ENCODE data around the gene BCKDHA.
A peak's percentile ranks its signal among the peaks of the same experiment; 100 is the strongest.

BCKDHA gene

GRCh38 chr19:41436674-41436951 lies 39.0 kb downstream of the BCKDHA start:
- H3K36me3 ChIP-seq (ENCODE audit: low read depth) = peaks cover 20% of the 10 kb centered on the region
- peaks cover 3% of the 10 kb centered on the region for H3K4me1 ChIP-seq (ENCODE audit: insufficient read depth, poor library complexity, severe bottlenecking)
- no peak for TF ChIP-seq CTCF (IDR thresholded peaks at IDR 0.05; ENCODE audit: poor library complexity, severe bottlenecking)
- DNase-seq (ENCODE audit: low spot score) (no peak), ATAC-seq (ENCODE audit: low read depth) (no peak)
- H3K27me3 ChIP-seq (ENCODE audit: insufficient read depth, poor library complexity, severe bottlenecking) = no peaks in the 10 kb centered on the region
- no peaks in the 10 kb centered on the region for H3K9me3 ChIP-seq (ENCODE audit: severe bottlenecking)
- no peak overlapping the region for H3K4me3 ChIP-seq (ENCODE audit: severe bottlenecking)
- no peak overlapping the region for H3K27ac ChIP-seq (ENCODE audit: poor library complexity, severe bottlenecking)

- H3K27me3 ChIP-seq (ENCODE audit: insufficient read depth, poor library complexity, severe bottlenecking) = no peaks in the 10 kb centered on the region
- TF ChIP-seq CTCF (IDR thresholded peaks at IDR 0.05; ENCODE audit: poor library complexity, severe bottlenecking) = no peak
- no peak overlapping the region for H3K27ac ChIP-seq (ENCODE audit: poor library complexity, severe bottlenecking)
- ATAC-seq (ENCODE audit: low read depth) = no peak
- peaks cover 7% of the 10 kb centered on the region for H3K4me1 ChIP-seq (ENCODE audit: insufficient read depth, poor library complexity, severe bottlenecking)
- H3K9me3 ChIP-seq (ENCODE audit: severe bottlenecking) = no peaks in the 10 kb centered on the region
- no peak overlapping the region for H3K4me3 ChIP-seq (ENCODE audit: severe bottlenecking)
- DNase-seq (ENCODE audit: low spot score) = no peak
- peaks cover 13% of the 10 kb centered on the region for H3K36me3 ChIP-seq (ENCODE audit: low read depth)
These were observed 40.4 kb downstream of the BCKDHA start for GRCh38 chr19:41437944-41438574.

GRCh38 chr19:41439441-41440222 lies 42.0 kb downstream of the BCKDHA start, which contains the start of gene DMAC2:
Gene DMAC2 (minus strand): TSS chr19:41439912. CDS start chr19:41439899, 13 bp downstream.
- H3K27me3 ChIP-seq (ENCODE audit: insufficient read depth, poor library complexity, severe bottlenecking) = no peaks in the 10 kb centered on the region
- H3K27ac ChIP-seq (ENCODE audit: poor library complexity, severe bottlenecking) = peak within 1 kb of the TSS; percentile 61
- peaks cover 7% of the 10 kb centered on the region for H3K4me1 ChIP-seq (ENCODE audit: insufficient read depth, poor library complexity, severe bottlenecking)
- peaks cover 13% of the 10 kb centered on the region for H3K36me3 ChIP-seq (ENCODE audit: low read depth)
- peak within 1 kb of the TSS; percentile 64 for H3K4me3 ChIP-seq (ENCODE audit: severe bottlenecking)
- no peaks in the 10 kb centered on the region for H3K9me3 ChIP-seq (ENCODE audit: severe bottlenecking)
- peak; percentile 80 for TF ChIP-seq CTCF (IDR thresholded peaks at IDR 0.05; ENCODE audit: poor library complexity, severe bottlenecking)
- ATAC-seq (ENCODE audit: low read depth) (peak; percentile 99), DNase-seq (ENCODE audit: low spot score) (peak; percentile 97)

- no peak overlapping the region for H3K27ac ChIP-seq (ENCODE audit: poor library complexity, severe bottlenecking)
- H3K4me3 ChIP-seq (ENCODE audit: severe bottlenecking) = no peak overlapping the region
- no peaks in the 10 kb centered on the region for H3K9me3 ChIP-seq (ENCODE audit: severe bottlenecking)
- ATAC-seq (ENCODE audit: low read depth) (no peak), DNase-seq (ENCODE audit: low spot score) (no peak)
- peaks cover 7% of the 10 kb centered on the region for H3K4me1 ChIP-seq (ENCODE audit: insufficient read depth, poor library complexity, severe bottlenecking)
- no peak for TF ChIP-seq CTCF (IDR thresholded peaks at IDR 0.05; ENCODE audit: poor library complexity, severe bottlenecking)
- peaks cover 8% of the 10 kb centered on the region for H3K36me3 ChIP-seq (ENCODE audit: low read depth)
- no peaks in the 10 kb centered on the region for H3K27me3 ChIP-seq (ENCODE audit: insufficient read depth, poor library complexity, severe bottlenecking)
These were observed 43.8 kb downstream of the BCKDHA start for GRCh38 chr19:41441321-41441945.
